PC-9 (cell line): ENCODE measurements around the gene PPAN. TPM values are rescaled to one million over a fixed set of nuclear protein-coding genes. Genes with fewer than 3 reads are reported as not detected.

Experiments
- BruUV-seq: library from RNA; stranded (reverse); fragments of 400-500 nt; replicated peaks from 2 replicates; lab custom pipeline; 2021; lab: Mats Ljungman, UMichigan
- CTCF ChIA-PET: fragments of 300-600 bp; sonication (Branson Sonifier 250); formaldehyde crosslinking; loops from one replicate; lab custom pipeline; 2022; ENCODE audit warnings: antibody characterized with exemption; lab: Charles Lee
- POLR2A ChIA-PET: fragments of 300-600 bp; sonication (Branson Sonifier 250); formaldehyde crosslinking; loops from one replicate; lab custom pipeline; 2022; ENCODE audit warnings: antibody characterized with exemption; ENCODE audit not compliant: unreplicated experiment; lab: Charles Lee
- DNase-seq, 2 experiments: peaks; one replicate each; pipeline versions ENCODE4 v3.0.0 to v3.0.0-alpha.2; 2015 to 2022; ENCODE audit warnings: mixed read lengths in 1 of 2
- H2AFZ ChIP-seq: fragments of 200-600 bp; sonication (generic); 2 replicates; pipeline ENCODE4 v1.8.1; 2017; ENCODE audit warnings: antibody characterized with exemption
- H3F3A ChIP-seq: fragments of 200-600 bp; sonication (generic); 2 replicates; pipeline ENCODE4 v1.8.1; 2017; ENCODE audit warnings: antibody characterized with exemption, mild to moderate bottlenecking, low read depth; ENCODE audit not compliant: insufficient read depth
- H3K27ac ChIP-seq: fragments of 200-600 bp; sonication (generic); 2 replicates; pipeline ENCODE4 v1.6.1; 2016; ENCODE audit warnings: mixed run types
- H3K27me3 ChIP-seq: fragments of 200-600 bp; sonication (generic); 2 replicates; pipeline ENCODE4 v1.6.1; 2016; ENCODE audit warnings: low read depth, mixed run types; ENCODE audit not compliant: insufficient read depth
- H3K36me3 ChIP-seq: fragments of 200-600 bp; sonication (generic); 2 replicates; pipeline ENCODE4 v1.6.1; 2016; ENCODE audit warnings: low read depth, mixed run types
- H3K4me1 ChIP-seq: fragments of 200-600 bp; sonication (generic); replicated peaks from 2 replicates; pipeline ENCODE4 v1.6.1; 2016; ENCODE audit warnings: mixed run types; ENCODE audit not compliant: insufficient read depth
- H3K4me2 ChIP-seq: fragments of 200-600 bp; sonication (generic); 2 replicates; pipeline ENCODE4 v1.6.1; 2017; ENCODE audit warnings: mixed run types
- H3K4me3 ChIP-seq: fragments of 200-600 bp; sonication (generic); 2 replicates; pipeline ENCODE4 v1.6.1; 2016; ENCODE audit warnings: mixed run types
- H3K79me2 ChIP-seq: fragments of 200-600 bp; sonication (generic); 2 replicates; pipeline ENCODE4 v1.6.1; 2017; ENCODE audit warnings: low read depth, mixed run types
- H3K9me2 ChIP-seq: fragments of 200-600 bp; sonication (generic); 2 replicates; pipeline ENCODE4 v1.8.1; 2017; ENCODE audit warnings: mild to moderate bottlenecking; ENCODE audit not compliant: insufficient read depth
- H3K9me3 ChIP-seq: fragments of 200-600 bp; sonication (generic); 2 replicates; pipeline ENCODE4 v1.8.1; 2016; ENCODE audit warnings: low read depth; ENCODE audit not compliant: insufficient read depth
- H4K20me1 ChIP-seq: fragments of 200-600 bp; sonication (generic); 2 replicates; pipeline ENCODE4 v1.8.1; 2017; ENCODE audit not compliant: insufficient read depth
- EZH2 ChIP-seq: fragments of 200-600 bp; sonication (generic); IDR thresholded peaks from 2 replicates; pipeline ENCODE4 v1.8.0; 2017; ENCODE audit warnings: antibody characterized with exemption, low read depth
- intact Hi-C: fragments of 100-400 bp; cut with micrococcal nuclease; formaldehyde crosslinking; loops from one replicate; pipeline ENCODE4 v1.10.0; 2022; ENCODE audit not compliant: unreplicated experiment
- total RNA-seq: library from RNA; stranded (reverse); gene quantifications from 2 replicates; pipeline ENCODE4 v1.2.3, GENCODE V29; 2021
- TF ChIP-seq, protein P1 (sequence below): fragments of 200-600 bp; sonication (generic); conservative IDR thresholded peaks from 2 replicates; pipeline ENCODE4 v1.6.1; 2017; ENCODE audit warnings: mixed run types, antibody characterized with exemption, mild to moderate bottlenecking, moderate library complexity

PPAN gene
- total RNA-seq, 1 experiment from 2014 or later, result 41.0 TPM

DNA sequence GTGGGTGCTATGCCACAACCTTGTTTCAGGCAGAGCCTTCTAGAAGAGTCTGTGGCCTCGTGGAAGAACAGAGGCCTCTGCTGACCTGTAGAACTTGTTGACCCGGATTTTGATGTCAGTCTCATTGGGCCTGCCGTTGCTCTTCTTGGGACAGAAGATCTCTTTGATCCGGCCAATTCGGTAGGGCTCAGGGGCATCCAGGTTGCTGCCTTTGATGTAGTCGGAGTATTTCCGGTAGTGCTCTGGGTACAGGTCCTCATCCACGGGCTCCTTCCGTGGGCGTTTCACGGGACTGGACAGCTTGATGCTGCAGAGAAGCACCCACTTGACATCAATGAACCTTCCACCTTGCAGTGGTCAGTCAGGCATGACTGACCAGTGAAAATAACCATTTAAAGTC is 37.5 kb downstream of the PPAN start:
- CTCF ChIA-PET, result no interaction called here
- POLR2A ChIA-PET, result interaction anchor here (0.6 kb wide), 1 partner anchor 190 kb away, joined by 3 read pairs; the partner anchor contains the start of gene RAVER1
- no TSS peak for BruUV-seq

DNA sequence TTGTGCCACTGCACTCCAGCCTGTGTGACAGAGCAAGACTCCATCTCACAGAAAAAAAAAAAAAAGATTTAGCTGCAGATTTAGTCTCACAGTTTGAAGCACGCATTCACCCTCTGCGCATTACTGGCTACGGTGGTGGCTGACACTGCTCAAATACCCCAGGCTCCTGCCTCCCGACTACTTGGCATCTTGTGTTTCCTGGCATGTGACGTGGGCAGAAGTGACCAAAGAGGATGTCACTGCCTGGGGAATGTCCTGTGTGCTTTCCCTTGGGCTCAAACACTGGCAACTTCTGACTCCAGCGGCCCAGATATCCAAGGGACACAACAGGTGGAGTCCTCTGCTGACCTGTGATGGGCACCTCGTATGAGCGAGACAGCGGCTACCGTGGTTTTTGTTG is 38.2 kb downstream of the PPAN start:
- no peaks in the 10 kb centered on the region for H3K9me3 ChIP-seq
- H2AFZ ChIP-seq, result no peak overlapping the region
- no peaks in the 10 kb centered on the region for H3K27me3 ChIP-seq
- intact Hi-C loops, result no loop called here
- H3K4me1 ChIP-seq, result no peaks in the 10 kb centered on the region
- no peaks in the 10 kb centered on the region for H3K79me2 ChIP-seq
- ChIA-PET CTCF (no interaction called here), POLR2A (no interaction called here)
- H4K20me1 ChIP-seq, result peaks cover 3% of the 10 kb centered on the region; the same call in 1 of the 2 replicates
- no peak overlapping the region for H3K4me2 ChIP-seq
- no TSS peak for BruUV-seq
- peaks cover 4% of the 10 kb centered on the region; the same call in 1 of the 2 replicates for H3F3A ChIP-seq
- TF ChIP-seq, protein P1, sequence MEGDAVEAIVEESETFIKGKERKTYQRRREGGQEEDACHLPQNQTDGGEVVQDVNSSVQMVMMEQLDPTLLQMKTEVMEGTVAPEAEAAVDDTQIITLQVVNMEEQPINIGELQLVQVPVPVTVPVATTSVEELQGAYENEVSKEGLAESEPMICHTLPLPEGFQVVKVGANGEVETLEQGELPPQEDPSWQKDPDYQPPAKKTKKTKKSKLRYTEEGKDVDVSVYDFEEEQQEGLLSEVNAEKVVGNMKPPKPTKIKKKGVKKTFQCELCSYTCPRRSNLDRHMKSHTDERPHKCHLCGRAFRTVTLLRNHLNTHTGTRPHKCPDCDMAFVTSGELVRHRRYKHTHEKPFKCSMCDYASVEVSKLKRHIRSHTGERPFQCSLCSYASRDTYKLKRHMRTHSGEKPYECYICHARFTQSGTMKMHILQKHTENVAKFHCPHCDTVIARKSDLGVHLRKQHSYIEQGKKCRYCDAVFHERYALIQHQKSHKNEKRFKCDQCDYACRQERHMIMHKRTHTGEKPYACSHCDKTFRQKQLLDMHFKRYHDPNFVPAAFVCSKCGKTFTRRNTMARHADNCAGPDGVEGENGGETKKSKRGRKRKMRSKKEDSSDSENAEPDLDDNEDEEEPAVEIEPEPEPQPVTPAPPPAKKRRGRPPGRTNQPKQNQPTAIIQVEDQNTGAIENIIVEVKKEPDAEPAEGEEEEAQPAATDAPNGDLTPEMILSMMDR, result no peak
- TF ChIP-seq EZH2, result no peak
- H3K9me2 ChIP-seq, result no peaks in the 10 kb centered on the region
- H3K27ac ChIP-seq, result no peak overlapping the region
- DNase-seq, result no peak
- peaks cover 52% of the 10 kb centered on the region for H3K36me3 ChIP-seq
- H3K4me3 ChIP-seq, result no peak overlapping the region

More for the DNA sequence above, 37.5 kb downstream of the PPAN start:
- Histone ChIP-seq H3K27me3 (no peaks in the 10 kb centered on the region), H3K4me1 (no peaks in the 10 kb centered on the region), H4K20me1 (peaks cover 3% of the 10 kb centered on the region; the same call in 1 of the 2 replicates), H3F3A (peaks cover 4% of the 10 kb centered on the region; the same call in 1 of the 2 replicates), H2AFZ (no peak overlapping the region), H3K4me2 (no peak overlapping the region), H3K27ac (no peak overlapping the region), H3K36me3 (peaks cover 53% of the 10 kb centered on the region), H3K4me3 (no peak overlapping the region), H3K9me2 (no peaks in the 10 kb centered on the region), H3K9me3 (no peaks in the 10 kb centered on the region), H3K79me2 (no peaks in the 10 kb centered on the region)
- intact Hi-C loops, result no loop called here
- TF ChIP-seq, protein P1, result no peak
- no peak for TF ChIP-seq EZH2
- no peak for DNase-seq

DNA sequence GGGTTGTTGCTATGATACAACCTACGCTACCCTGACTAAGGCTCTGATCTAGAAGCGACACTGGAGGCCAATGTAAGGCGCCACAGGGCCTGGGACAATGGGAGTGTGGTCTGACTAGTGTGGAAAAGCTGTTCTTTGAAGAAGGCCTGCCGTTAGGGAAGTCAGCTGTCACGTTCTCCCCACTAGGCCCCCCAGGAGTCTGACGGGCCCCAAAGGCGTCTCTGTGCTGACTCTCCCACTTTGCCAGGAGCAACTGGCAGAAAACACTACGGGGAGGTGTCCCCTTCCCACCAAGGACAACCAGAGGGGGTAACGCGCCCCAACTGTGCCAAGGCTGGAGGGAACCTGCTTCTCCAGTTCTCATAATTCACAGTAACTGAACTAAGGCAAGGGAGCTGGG is 38.9 kb downstream of the PPAN start:
- Histone ChIP-seq H3K27ac (no peak overlapping the region), H3K4me3 (no peak overlapping the region), H3K79me2 (no peaks in the 10 kb centered on the region), H2AFZ (no peak overlapping the region), H3K9me3 (no peaks in the 10 kb centered on the region), H3K4me1 (no peaks in the 10 kb centered on the region), H4K20me1 (peaks cover 3% of the 10 kb centered on the region; the same call in 1 of the 2 replicates), H3K4me2 (no peak overlapping the region), H3K27me3 (no peaks in the 10 kb centered on the region), H3K36me3 (peaks cover 59% of the 10 kb centered on the region), H3F3A (peaks cover 8% of the 10 kb centered on the region; the same call in 1 of the 2 replicates), H3K9me2 (no peaks in the 10 kb centered on the region)
- BruUV-seq, result no TSS peak
- intact Hi-C loops, result no loop called here
- CTCF ChIA-PET, result no interaction called here
- DNase-seq, result no peak
- TF ChIP-seq EZH2, result no peak
- TF ChIP-seq, protein P1, result no peak
- POLR2A ChIA-PET, result no interaction called here
